GM12878 (cell line): ENCODE data around the gene NKTR. TPM values are rescaled to one million over a fixed set of nuclear protein-coding genes. Genes with fewer than 3 reads are reported as not detected.
A peak's percentile ranks its signal among the peaks of the same experiment; 100 is the strongest.

Source experiments
- BRCA1 ChIP-seq: IDR thresholded peaks from 2 replicates; pipeline ENCODE4 v1.6.1; 2011; ENCODE audit warnings: low read depth, low read length, improper control_type of control experiment
- CBX3 ChIP-seq: fragments of 200-600 bp; sonication (generic); IDR thresholded peaks from 2 replicates; pipeline ENCODE4 v1.6.1; 2016; ENCODE audit warnings: low read depth, borderline replicate concordance
- CHD1 ChIP-seq: IDR thresholded peaks from 2 replicates; pipeline ENCODE4 v1.6.1; 2012; ENCODE audit warnings: low read depth, low read length, improper control_type of control experiment
- MYB ChIP-seq: fragments of 150-350 bp; IDR thresholded peaks from 2 replicates; pipeline ENCODE4 v1.6.1; 2014; ENCODE audit warnings: mild to moderate bottlenecking, low read depth, low read length, borderline replicate concordance
- NFYB ChIP-seq: IDR thresholded peaks from 2 replicates; pipeline ENCODE4 v1.6.1; 2011; ENCODE audit warnings: low read depth, mild to moderate bottlenecking, low read length, improper control_type of control experiment, moderate library complexity; ENCODE audit not compliant: insufficient read depth
- NR2F1 ChIP-seq: fragments of 450-650 bp; conservative IDR thresholded peaks from 2 replicates; pipeline ENCODE4 v1.6.1; 2017; ENCODE audit warnings: mild to moderate bottlenecking
- RB1 ChIP-seq: fragments of 450-650 bp; formaldehyde crosslinking; IDR thresholded peaks from 2 replicates; pipeline ENCODE4 v1.6.1; 2017; ENCODE audit warnings: mild to moderate bottlenecking, borderline replicate concordance
- RUNX3 ChIP-seq: IDR thresholded peaks from 2 replicates; pipeline ENCODE4 v1.6.1; 2012; ENCODE audit warnings: low read length, inconsistent platforms
- SRF ChIP-seq, 2 experiments: IDR thresholded peaks; 2 replicates each; pipeline ENCODE4 v1.6.1; 2011; ENCODE audit warnings: low read depth in 2 of 2, low read length in 2 of 2, mild to moderate bottlenecking in 1 of 2, moderate library complexity in 1 of 2
- WRNIP1 ChIP-seq: IDR thresholded peaks from 2 replicates; pipeline ENCODE4 v1.6.1; 2011; ENCODE audit warnings: low read depth, low read length, improper control_type of control experiment, borderline replicate concordance
- polyA plus RNA-seq, 11 experiments: library from polyadenylated mRNA; depleted of rRNA in 4 of 11; unstranded in 6 of 11; stranded (reverse) in 5 of 11; fragments of >200 nt; fragmentation: Nextera tagmentation in 4 of 11; fragmentation: Illumina TruSeq in 1 of 11; extraction: Ambion mirVana in 4 of 11; extraction: Trizol in 1 of 11; gene quantifications; 1 replicate in 1 of 11; 2 replicates in 10 of 11; pipeline versions ENCODE4 v1.2.1 to v1.2.3, GENCODE V29; 2011 to 2016; ENCODE audit warnings: inconsistent platforms in 2 of 11, missing spikeins in 2 of 11, low read depth in 1 of 11
- total RNA-seq, 4 experiments: library from RNA; depleted of rRNA in 3 of 4; stranded (reverse); fragments of >200 nt in 3 of 4; fragmentation: Illumina TruSeq in 1 of 4; extraction: Trizol in 1 of 4; gene quantifications; 2 replicates each; pipeline versions ENCODE4 v1.2.1 to v1.2.3, GENCODE V29; 2013 to 2021
- TF ChIP-seq, protein P1 (sequence below): fragments of 450-650 bp; formaldehyde crosslinking; IDR thresholded peaks from 2 replicates; pipeline ENCODE4 v1.4.0; 2020; ENCODE audit warnings: mild to moderate bottlenecking, moderate library complexity
- TF ChIP-seq, protein P2 (sequence below): fragments of 450-650 bp; formaldehyde crosslinking; IDR thresholded peaks from 2 replicates; pipeline ENCODE4 v1.5.0; 2022; ENCODE audit warnings: mild to moderate bottlenecking, missing genetic modification characterization

The NKTR gene
- total and polyA plus RNA-seq, 10 of the 15 experiments (the other 5 are each of a cell fraction or from before 2014, with no cell fraction given) = 15.3 to 91.9 (median 55.3) TPM

GRCh38 chr3:42600111-42600957, at the start of gene NKTR (continued):
- TF ChIP-seq, protein P1, sequence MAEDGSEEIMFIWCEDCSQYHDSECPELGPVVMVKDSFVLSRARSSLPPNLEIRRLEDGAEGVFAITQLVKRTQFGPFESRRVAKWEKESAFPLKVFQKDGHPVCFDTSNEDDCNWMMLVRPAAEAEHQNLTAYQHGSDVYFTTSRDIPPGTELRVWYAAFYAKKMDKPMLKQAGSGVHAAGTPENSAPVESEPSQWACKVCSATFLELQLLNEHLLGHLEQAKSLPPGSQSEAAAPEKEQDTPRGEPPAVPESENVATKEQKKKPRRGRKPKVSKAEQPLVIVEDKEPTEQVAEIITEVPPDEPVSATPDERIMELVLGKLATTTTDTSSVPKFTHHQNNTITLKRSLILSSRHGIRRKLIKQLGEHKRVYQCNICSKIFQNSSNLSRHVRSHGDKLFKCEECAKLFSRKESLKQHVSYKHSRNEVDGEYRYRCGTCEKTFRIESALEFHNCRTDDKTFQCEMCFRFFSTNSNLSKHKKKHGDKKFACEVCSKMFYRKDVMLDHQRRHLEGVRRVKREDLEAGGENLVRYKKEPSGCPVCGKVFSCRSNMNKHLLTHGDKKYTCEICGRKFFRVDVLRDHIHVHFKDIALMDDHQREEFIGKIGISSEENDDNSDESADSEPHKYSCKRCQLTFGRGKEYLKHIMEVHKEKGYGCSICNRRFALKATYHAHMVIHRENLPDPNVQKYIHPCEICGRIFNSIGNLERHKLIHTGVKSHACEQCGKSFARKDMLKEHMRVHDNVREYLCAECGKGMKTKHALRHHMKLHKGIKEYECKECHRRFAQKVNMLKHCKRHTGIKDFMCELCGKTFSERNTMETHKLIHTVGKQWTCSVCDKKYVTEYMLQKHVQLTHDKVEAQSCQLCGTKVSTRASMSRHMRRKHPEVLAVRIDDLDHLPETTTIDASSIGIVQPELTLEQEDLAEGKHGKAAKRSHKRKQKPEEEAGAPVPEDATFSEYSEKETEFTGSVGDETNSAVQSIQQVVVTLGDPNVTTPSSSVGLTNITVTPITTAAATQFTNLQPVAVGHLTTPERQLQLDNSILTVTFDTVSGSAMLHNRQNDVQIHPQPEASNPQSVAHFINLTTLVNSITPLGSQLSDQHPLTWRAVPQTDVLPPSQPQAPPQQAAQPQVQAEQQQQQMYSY (CRISPR knock-in tag) = no peak
- TF ChIP-seq NFYB (peak; percentile 81), MYB (peak; percentile 71; the same call in 1 of the 2 replicates), RB1 (no peak; the same call in none of the 2 replicates), NR2F1 (peak; percentile 35; the same call in 1 of the 2 replicates), RUNX3 (peak; percentile 72), BRCA1 (peak; percentile 88), CHD1 (no peak; the same call in 1 of the 2 replicates), WRNIP1 (no peak), CBX3 (no peak), SRF (IDR thresholded peaks at IDR 0.05; ENCODE audit: low read depth in 2 of 2, low read length in 2 of 2) (no peak)
- TF ChIP-seq, protein P2, sequence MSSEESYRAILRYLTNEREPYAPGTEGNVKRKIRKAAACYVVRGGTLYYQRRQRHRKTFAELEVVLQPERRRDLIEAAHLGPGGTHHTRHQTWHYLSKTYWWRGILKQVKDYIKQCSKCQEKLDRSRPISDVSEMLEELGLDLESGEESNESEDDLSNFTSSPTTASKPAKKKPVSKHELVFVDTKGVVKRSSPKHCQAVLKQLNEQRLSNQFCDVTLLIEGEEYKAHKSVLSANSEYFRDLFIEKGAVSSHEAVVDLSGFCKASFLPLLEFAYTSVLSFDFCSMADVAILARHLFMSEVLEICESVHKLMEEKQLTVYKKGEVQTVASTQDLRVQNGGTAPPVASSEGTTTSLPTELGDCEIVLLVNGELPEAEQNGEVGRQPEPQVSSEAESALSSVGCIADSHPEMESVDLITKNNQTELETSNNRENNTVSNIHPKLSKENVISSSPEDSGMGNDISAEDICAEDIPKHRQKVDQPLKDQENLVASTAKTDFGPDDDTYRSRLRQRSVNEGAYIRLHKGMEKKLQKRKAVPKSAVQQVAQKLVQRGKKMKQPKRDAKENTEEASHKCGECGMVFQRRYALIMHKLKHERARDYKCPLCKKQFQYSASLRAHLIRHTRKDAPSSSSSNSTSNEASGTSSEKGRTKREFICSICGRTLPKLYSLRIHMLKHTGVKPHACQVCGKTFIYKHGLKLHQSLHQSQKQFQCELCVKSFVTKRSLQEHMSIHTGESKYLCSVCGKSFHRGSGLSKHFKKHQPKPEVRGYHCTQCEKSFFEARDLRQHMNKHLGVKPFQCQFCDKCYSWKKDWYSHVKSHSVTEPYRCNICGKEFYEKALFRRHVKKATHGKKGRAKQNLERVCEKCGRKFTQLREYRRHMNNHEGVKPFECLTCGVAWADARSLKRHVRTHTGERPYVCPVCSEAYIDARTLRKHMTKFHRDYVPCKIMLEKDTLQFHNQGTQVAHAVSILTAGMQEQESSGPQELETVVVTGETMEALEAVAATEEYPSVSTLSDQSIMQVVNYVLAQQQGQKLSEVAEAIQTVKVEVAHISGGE (CRISPR knock-in tag) = no peak
